ENCODE results near the gene TEK. TPM values are rescaled to one million over a fixed set of nuclear protein-coding genes. Genes with fewer than 3 reads are reported as not detected.

The TEK gene
- total RNA-seq, 6 donors from 2014 or later: 13.6 to 46.7 (median 26.5) TPM

GRCh38 chr9:27162045-27162444 is 53.0 kb downstream of the TEK start:
- no peak overlapping the region for H3K4me3 ChIP-seq
- 42 to 45% methylated on average over 2 of the region's 2 CpGs for WGBS, 2 donors
- H3K27me3 ChIP-seq: no peaks in the 10 kb centered on the region
- no peaks in the 10 kb centered on the region for H3K9me3 ChIP-seq
- TF ChIP-seq POLR2AphosphoS5 (IDR thresholded peaks at IDR 0.05) (no peak), CTCF (IDR thresholded peaks at IDR 0.05) (no peak), POLR2A (IDR thresholded peaks at IDR 0.05) (no peak), EP300 (IDR thresholded peaks at IDR 0.05) (no peak)
- H3K27ac ChIP-seq: no peak overlapping the region
- ATAC-seq (ENCODE audit: low FRiP score in 2 of 2) (no peak), DNase-seq (no peak)
- no peaks in the 10 kb centered on the region for H3K36me3 ChIP-seq
- peaks cover 0 to 4% (median 0%) of the 10 kb centered on the region in 4 donors for H3K4me1 ChIP-seq

GRCh38 chr9:27165068-27165467 is 56.0 kb downstream of the TEK start:
- peaks cover 0 to 1% (median 0%) of the 10 kb centered on the region in 4 donors for H3K36me3 ChIP-seq
- H3K4me1 ChIP-seq: peaks cover 0 to 4% (median 0%) of the 10 kb centered on the region in 4 donors
- 44 to 50% methylated on average over 3 of the region's 3 CpGs for WGBS, 2 donors
- no peaks in the 10 kb centered on the region for H3K27me3 ChIP-seq
- H3K4me3 ChIP-seq: no peak overlapping the region
- no peak for ATAC-seq (ENCODE audit: low FRiP score in 2 of 2)
- DNase-seq: no peak
- TF ChIP-seq POLR2A (IDR thresholded peaks at IDR 0.05) (no peak), EP300 (IDR thresholded peaks at IDR 0.05) (no peak), CTCF (IDR thresholded peaks at IDR 0.05) (no peak), POLR2AphosphoS5 (IDR thresholded peaks at IDR 0.05) (no peak)
- H3K27ac ChIP-seq: peak overlapping the region in 1 of 4 donors; percentile 22
- no peaks in the 10 kb centered on the region for H3K9me3 ChIP-seq

- DNase-seq (no peak), ATAC-seq (ENCODE audit: low FRiP score in 2 of 2) (peak; percentile 38 to 51)
- H3K27ac ChIP-seq: peak overlapping the region in 1 of 4 donors; percentile 34
- H3K4me1 ChIP-seq: peaks cover 0 to 4% (median 0%) of the 10 kb centered on the region in 4 donors
- H3K36me3 ChIP-seq: peaks cover 0 to 3% (median 0%) of the 10 kb centered on the region in 4 donors
- H3K27me3 ChIP-seq: no peaks in the 10 kb centered on the region
- H3K9me3 ChIP-seq: no peaks in the 10 kb centered on the region
- H3K4me3 ChIP-seq: no peak overlapping the region
- TF ChIP-seq POLR2A (IDR thresholded peaks at IDR 0.05) (no peak), EP300 (IDR thresholded peaks at IDR 0.05) (no peak)
- WGBS, 2 donors: 88 to 89% methylated on average over 6 to 10 of the region's 10 CpGs
These were observed 56.6 kb downstream of the TEK start for GRCh38 chr9:27165670-27166069.

- Histone ChIP-seq H3K9me3 (no peaks in the 10 kb centered on the region), H3K4me1 (peaks cover 0 to 4% (median 0%) of the 10 kb centered on the region in 4 donors), H3K4me3 (no peak overlapping the region), H3K36me3 (peaks cover 0 to 3% (median 0%) of the 10 kb centered on the region in 4 donors), H3K27ac (no peak overlapping the region), H3K27me3 (no peaks in the 10 kb centered on the region)
- DNase-seq (no peak), ATAC-seq (ENCODE audit: low FRiP score in 2 of 2) (no peak)
- TF ChIP-seq CTCF (IDR thresholded peaks at IDR 0.05) (no peak), POLR2AphosphoS5 (IDR thresholded peaks at IDR 0.05) (no peak), POLR2A (IDR thresholded peaks at IDR 0.05) (no peak), EP300 (IDR thresholded peaks at IDR 0.05) (no peak)
- 42 to 68% methylated on average over 1 of the region's 1 CpG for WGBS, 2 donors
These were observed 59.5 kb downstream of the TEK start for GRCh38 chr9:27168496-27168895.

- Histone ChIP-seq H3K27me3 (no peaks in the 10 kb centered on the region), H3K27ac (no peak overlapping the region), H3K36me3 (peaks cover 0 to 3% (median 0%) of the 10 kb centered on the region in 4 donors), H3K9me3 (no peaks in the 10 kb centered on the region), H3K4me3 (no peak overlapping the region), H3K4me1 (peaks cover 0 to 4% (median 0%) of the 10 kb centered on the region in 4 donors)
- WGBS, 2 donors: 89 to 93% methylated on average over 3 of the region's 3 CpGs
- ATAC-seq (ENCODE audit: low FRiP score in 2 of 2) (no peak), DNase-seq (no peak)
- TF ChIP-seq EP300 (IDR thresholded peaks at IDR 0.05): no peak
- no peak for TF ChIP-seq CTCF (IDR thresholded peaks at IDR 0.05)
- no peak for TF ChIP-seq POLR2AphosphoS5 (IDR thresholded peaks at IDR 0.05)
These were observed 59.9 kb downstream of the TEK start for GRCh38 chr9:27168951-27169350.
